Limb (tissue), 2 donors: ENCODE results near the gene GREM2.

Experiments
- DNase-seq, 2 donors: peaks; one replicate each; pipeline ENCODE4 v3.0.0-alpha.2; 2016; ENCODE audit errors: extremely low spot score in 2 of 2

The GREM2 gene

GRCh38 chr1:240457203-240457602, 154.8 kb downstream of the GREM2 start:
- no peak for DNase-seq

DNA sequence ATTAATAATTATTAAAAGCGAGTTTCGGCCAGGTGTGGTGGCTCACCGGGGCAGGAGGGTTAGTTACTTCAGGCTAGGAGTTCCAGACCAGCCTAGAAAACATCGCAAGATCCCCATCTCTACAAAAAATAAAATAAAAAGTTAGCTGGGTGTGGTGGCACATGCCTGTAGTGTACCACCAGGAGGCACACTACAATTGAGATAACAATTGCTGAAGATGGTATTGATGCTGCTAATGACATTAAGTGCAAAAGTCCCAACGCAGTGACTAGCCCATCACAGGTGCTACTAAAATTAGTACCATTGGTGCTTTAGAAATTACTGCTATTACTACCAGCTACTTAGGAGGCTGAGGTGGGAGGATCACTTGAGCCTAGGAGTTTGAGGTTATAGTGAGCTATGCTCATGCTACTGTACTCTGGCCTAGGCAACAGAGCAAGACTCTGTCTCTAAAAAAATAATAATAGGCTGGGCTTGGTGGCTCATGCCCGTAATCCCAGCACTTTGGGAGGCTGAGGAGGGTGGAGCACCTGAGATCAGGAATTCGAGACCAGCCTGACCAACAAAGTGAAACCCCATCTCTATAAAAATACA, 156.6 kb downstream of the GREM2 start:
- DNase-seq = no peak

GRCh38 chr1:240445369-240445768, 166.6 kb downstream of the GREM2 start:
- no peak for DNase-seq

- no peak for DNase-seq
Measured at GRCh38 chr1:240441669-240442068, 170.3 kb downstream of the GREM2 start.
